OCI-LY7 (cell line): ENCODE data around the gene ZNF277. TPM values are rescaled to one million over a fixed set of nuclear protein-coding genes. Genes with fewer than 3 reads are reported as not detected.

Experiments used
- BruUV-seq: library from RNA; stranded (reverse); fragments of 400-500 nt; replicated peaks from 2 replicates; lab custom pipeline; 2021; lab: Mats Ljungman, UMichigan
- CTCF ChIA-PET: fragments of 300-600 bp; sonication (Branson Sonifier 250); formaldehyde crosslinking; loops from one replicate; lab custom pipeline; 2022; ENCODE audit warnings: antibody characterized with exemption; ENCODE audit not compliant: unreplicated experiment; lab: Charles Lee
- POLR2A ChIA-PET: fragments of 300-600 bp; sonication (Branson Sonifier 250); formaldehyde crosslinking; loops from one replicate; lab custom pipeline; 2022; ENCODE audit warnings: antibody characterized with exemption; lab: Charles Lee
- DNase-seq: peaks from one replicate; pipeline ENCODE4 v3.0.0-alpha.2; 2015; ENCODE audit warnings: low spot score
- H2AFZ ChIP-seq: fragments of 200-600 bp; sonication (generic), shearing (Covaris generic); 2 replicates; pipeline ENCODE4 v1.6.1; 2014; ENCODE audit warnings: mild to moderate bottlenecking, antibody characterized with exemption, low read length, moderate library complexity
- H3K27ac ChIP-seq: fragments of 200-600 bp; sonication (generic); 2 replicates; pipeline ENCODE4 v1.5.1; 2014; ENCODE audit warnings: mixed run types, low read depth, mild to moderate bottlenecking, moderate library complexity, low read length, inconsistent platforms; ENCODE audit not compliant: poor library complexity, severe bottlenecking
- H3K36me3 ChIP-seq: fragments of 200-600 bp; sonication (generic); 2 replicates; pipeline ENCODE4 v1.6.1; 2014; ENCODE audit warnings: mild to moderate bottlenecking, antibody characterized with exemption, low read length, moderate library complexity, mixed read lengths; ENCODE audit not compliant: insufficient read depth
- H3K4me1 ChIP-seq: fragments of 200-600 bp; sonication (generic); 2 replicates; pipeline ENCODE4 v1.5.1; 2014; ENCODE audit warnings: mild to moderate bottlenecking, low read length; ENCODE audit not compliant: insufficient read depth, poor library complexity, severe bottlenecking
- H3K4me2 ChIP-seq: fragments of 200-600 bp; sonication (generic); 2 replicates; pipeline ENCODE4 v1.6.1; 2014; ENCODE audit warnings: mild to moderate bottlenecking, low read length
- H3K4me3 ChIP-seq: fragments of 200-600 bp; sonication (generic); 2 replicates; pipeline ENCODE4 v1.5.1; 2014; ENCODE audit warnings: mild to moderate bottlenecking, low read depth, low read length; ENCODE audit not compliant: poor library complexity, severe bottlenecking
- H3K79me2 ChIP-seq: fragments of 200-600 bp; sonication (generic); 2 replicates; pipeline ENCODE4 v1.6.1; 2016; ENCODE audit warnings: low read depth, mild to moderate bottlenecking, low read length, moderate library complexity, mixed read lengths; ENCODE audit not compliant: insufficient read depth
- H3K9me2 ChIP-seq: fragments of 200-600 bp; sonication (generic); 2 replicates; pipeline ENCODE4 v1.6.1; 2016; ENCODE audit warnings: mild to moderate bottlenecking, low read length, mixed read lengths; ENCODE audit not compliant: insufficient read depth
- H3K9me3 ChIP-seq: fragments of 200-600 bp; sonication (generic); 2 replicates; pipeline ENCODE4 v1.6.1; 2014; ENCODE audit warnings: mild to moderate bottlenecking, mixed run types, low read length, mixed read lengths
- H4K20me1 ChIP-seq: fragments of 200-600 bp; sonication (generic); 2 replicates; pipeline ENCODE4 v1.6.1; 2014; ENCODE audit warnings: mild to moderate bottlenecking, antibody characterized with exemption, low read length, moderate library complexity, mixed read lengths; ENCODE audit not compliant: insufficient read depth
- EZH2phosphoT487 ChIP-seq: fragments of 200-600 bp; sonication (generic); IDR thresholded peaks from 2 replicates; pipeline ENCODE4 v1.6.1; 2018; ENCODE audit warnings: low read depth, borderline replicate concordance, mild to moderate bottlenecking, mixed run types, antibody characterized with exemption, low read length, moderate library complexity, mixed read lengths
- intact Hi-C: fragments of 100-400 bp; cut with micrococcal nuclease; formaldehyde crosslinking; loops from one replicate; pipeline ENCODE4 v1.10.0; 2022; ENCODE audit not compliant: unreplicated experiment
- total RNA-seq, 2 experiments: library from RNA; depleted of rRNA in 1 of 2; stranded (reverse); fragments of >200 nt in 1 of 2; shearing (Covaris generic) in 1 of 2; gene quantifications; 2 replicates each; pipeline ENCODE4 v1.2.3, GENCODE V29; 2014 to 2022
- TF ChIP-seq, protein P1 (sequence below): fragments of 200-600 bp; sonication (generic); conservative IDR thresholded peaks from 2 replicates; pipeline ENCODE4 v1.5.1; 2014; ENCODE audit warnings: mild to moderate bottlenecking, antibody characterized with exemption, low read length, moderate library complexity, mixed read lengths

Gene ZNF277
- total RNA-seq, 2 experiments from 2014 or later = 18.1 to 20.5 TPM

DNA sequence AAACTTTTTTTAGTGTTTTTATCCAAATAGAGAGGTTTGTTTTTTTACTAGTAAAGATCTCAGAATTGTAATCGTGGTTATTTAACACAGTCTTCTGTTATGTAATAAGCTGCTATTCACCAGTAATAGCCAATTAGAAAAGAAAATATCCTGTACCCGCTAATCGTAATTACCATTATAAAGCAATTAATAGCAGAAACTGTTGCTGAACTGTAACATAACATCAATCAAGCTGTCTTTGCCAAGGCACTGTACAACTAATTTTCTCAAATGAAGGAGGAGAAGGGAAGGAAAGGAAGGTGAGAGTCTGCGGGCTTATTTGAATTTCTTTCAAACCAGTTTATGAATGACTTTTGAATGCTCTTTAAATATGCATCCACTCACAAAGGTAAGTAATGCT lies 9.3 kb downstream of the ZNF277 start:
- Histone ChIP-seq H4K20me1 (0 out of 2 replicates have a peak, but pooled peaks cover 6% of the 10 kb centered on the region), H2AFZ (no peak overlapping the region), H3K79me2 (peaks cover 8% of the 10 kb centered on the region; the same call in 1 of the 2 replicates), H3K4me1 (no peaks in the 10 kb centered on the region), H3K9me3 (no peaks in the 10 kb centered on the region), H3K4me2 (no peak overlapping the region), H3K27ac (no peak overlapping the region), H3K36me3 (no peaks in the 10 kb centered on the region), H3K4me3 (no peak overlapping the region), H3K9me2 (no peaks in the 10 kb centered on the region)
- BruUV-seq = no TSS peak
- CTCF ChIA-PET = no interaction called here
- DNase-seq = no peak
- POLR2A ChIA-PET = interaction anchor here (0.7 to 1.3 kb wide), 3 partner anchors 9 to 15 kb away, joined by 3 to 4 read pairs (median 3); no protein-coding TSS in a partner anchor
- intact Hi-C loops = no loop called here
- TF ChIP-seq, protein P1, sequence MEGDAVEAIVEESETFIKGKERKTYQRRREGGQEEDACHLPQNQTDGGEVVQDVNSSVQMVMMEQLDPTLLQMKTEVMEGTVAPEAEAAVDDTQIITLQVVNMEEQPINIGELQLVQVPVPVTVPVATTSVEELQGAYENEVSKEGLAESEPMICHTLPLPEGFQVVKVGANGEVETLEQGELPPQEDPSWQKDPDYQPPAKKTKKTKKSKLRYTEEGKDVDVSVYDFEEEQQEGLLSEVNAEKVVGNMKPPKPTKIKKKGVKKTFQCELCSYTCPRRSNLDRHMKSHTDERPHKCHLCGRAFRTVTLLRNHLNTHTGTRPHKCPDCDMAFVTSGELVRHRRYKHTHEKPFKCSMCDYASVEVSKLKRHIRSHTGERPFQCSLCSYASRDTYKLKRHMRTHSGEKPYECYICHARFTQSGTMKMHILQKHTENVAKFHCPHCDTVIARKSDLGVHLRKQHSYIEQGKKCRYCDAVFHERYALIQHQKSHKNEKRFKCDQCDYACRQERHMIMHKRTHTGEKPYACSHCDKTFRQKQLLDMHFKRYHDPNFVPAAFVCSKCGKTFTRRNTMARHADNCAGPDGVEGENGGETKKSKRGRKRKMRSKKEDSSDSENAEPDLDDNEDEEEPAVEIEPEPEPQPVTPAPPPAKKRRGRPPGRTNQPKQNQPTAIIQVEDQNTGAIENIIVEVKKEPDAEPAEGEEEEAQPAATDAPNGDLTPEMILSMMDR = no peak
- no peak for TF ChIP-seq EZH2phosphoT487

DNA sequence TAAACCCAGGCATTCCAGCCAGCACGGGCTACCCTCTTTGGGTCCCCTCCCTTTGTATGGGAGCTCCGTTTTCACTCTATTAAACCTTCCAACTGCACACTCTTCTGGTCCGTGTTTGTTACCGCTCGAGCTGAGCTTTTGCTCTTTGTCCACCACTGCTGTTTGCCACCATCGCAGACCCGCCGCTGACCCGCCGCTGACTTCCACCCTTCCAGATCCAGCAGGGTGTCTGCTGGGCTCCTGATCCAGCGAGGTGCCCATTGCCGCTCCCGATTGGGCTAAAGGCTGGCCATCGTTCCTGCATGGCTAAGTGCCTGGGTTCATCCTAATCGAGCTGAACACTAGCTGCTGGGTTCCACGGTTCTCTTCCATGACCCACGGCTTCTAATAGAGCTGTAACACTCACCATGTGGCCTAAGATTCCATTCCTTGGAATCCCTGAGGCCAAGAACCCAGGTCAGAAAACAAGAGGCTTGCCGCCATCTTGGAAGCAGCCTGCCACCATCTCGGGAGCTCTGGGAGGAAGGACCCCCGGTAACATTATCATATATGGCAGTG lies 14.5 kb downstream of the ZNF277 start:
- H3K4me2 ChIP-seq = no peak overlapping the region
- no peak overlapping the region for H2AFZ ChIP-seq
- H3K9me2 ChIP-seq = no peaks in the 10 kb centered on the region
- 0 out of 2 replicates have a peak, but pooled peaks cover 3% of the 10 kb centered on the region for H4K20me1 ChIP-seq
- CTCF ChIA-PET = interaction anchor here (0.6 to 1.2 kb wide), 2 partner anchors 10 to 14 kb away, joined by 3 read pairs; partner anchors contain the start of gene ZNF277
- no peaks in the 10 kb centered on the region for H3K9me3 ChIP-seq
- intact Hi-C loops = no loop called here
- BruUV-seq = no TSS peak
- no peak overlapping the region for H3K27ac ChIP-seq
- peaks cover 5% of the 10 kb centered on the region; the same call in 1 of the 2 replicates for H3K79me2 ChIP-seq
- H3K4me1 ChIP-seq = no peaks in the 10 kb centered on the region
- POLR2A ChIA-PET = no interaction called here
- H3K4me3 ChIP-seq = no peak overlapping the region
- no peaks in the 10 kb centered on the region for H3K36me3 ChIP-seq
- DNase-seq = no peak
- TF ChIP-seq, protein P1 = no peak
- no peak for TF ChIP-seq EZH2phosphoT487

DNA sequence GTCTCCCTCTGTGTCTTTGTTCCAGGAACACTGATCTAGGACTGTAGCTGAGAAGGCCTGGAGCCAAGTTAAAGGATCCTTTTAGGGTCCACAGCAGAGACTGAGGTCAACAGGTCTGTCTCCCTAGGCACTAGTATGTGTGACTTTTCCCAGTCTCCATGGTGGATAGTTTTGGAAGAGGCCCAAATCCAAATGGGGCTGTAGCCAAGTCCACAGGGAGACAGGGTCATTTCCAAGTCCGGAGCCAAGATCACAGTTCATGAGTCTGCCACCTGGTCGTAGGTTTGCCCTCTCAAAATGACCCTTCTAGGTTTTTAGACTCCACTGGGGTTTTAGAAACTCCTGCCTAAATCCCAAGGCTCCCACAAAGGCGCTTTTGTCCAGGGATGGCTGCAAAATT lies 16.8 kb downstream of the ZNF277 start:
- ChIA-PET CTCF (no interaction called here), POLR2A (no interaction called here)
- peaks cover 5% of the 10 kb centered on the region; the same call in 1 of the 2 replicates for H3K79me2 ChIP-seq
- H4K20me1 ChIP-seq = 0 out of 2 replicates have a peak, but pooled peaks cover 3% of the 10 kb centered on the region
- no peak overlapping the region for H3K27ac ChIP-seq
- H3K9me3 ChIP-seq = no peaks in the 10 kb centered on the region
- H3K4me2 ChIP-seq = no peak overlapping the region
- no peak for DNase-seq
- no peak overlapping the region for H3K4me3 ChIP-seq
- TF ChIP-seq, protein P1 = no peak
- TF ChIP-seq EZH2phosphoT487 = no peak
- BruUV-seq = no TSS peak
- intact Hi-C loops = no loop called here
- H3K4me1 ChIP-seq = no peaks in the 10 kb centered on the region
- H3K9me2 ChIP-seq = no peaks in the 10 kb centered on the region
- no peaks in the 10 kb centered on the region for H3K36me3 ChIP-seq
- no peak overlapping the region for H2AFZ ChIP-seq
